Neural crest cell (in vitro differentiated cells): ENCODE measurements around the gene ENPP1. TPM values are rescaled to one million over a fixed set of nuclear protein-coding genes. Genes with fewer than 3 reads are reported as not detected.

ENCODE experiments used
- DNase-seq: peaks from one replicate; pipeline ENCODE4 v3.0.0; 2021; ENCODE audit warnings: low read depth, mixed read lengths, low spot score
- H3K27ac Mint-ChIP-seq: one replicate; pipeline ENCODE4 v1.8.0; 2021; ENCODE audit warnings: mild to moderate bottlenecking, mixed read lengths; ENCODE audit not compliant: unreplicated experiment
- H3K27me3 Mint-ChIP-seq: 2 replicates; pipeline ENCODE4 v1.8.0; 2021; ENCODE audit warnings: low read depth, mild to moderate bottlenecking, mixed read lengths
- H3K36me3 Mint-ChIP-seq: 2 replicates; pipeline ENCODE4 v1.8.0; 2021; ENCODE audit warnings: low read depth, mild to moderate bottlenecking, mixed read lengths
- H3K4me1 Mint-ChIP-seq: 2 replicates; pipeline ENCODE4 v1.8.0; 2021; ENCODE audit warnings: mixed read lengths
- H3K4me3 Mint-ChIP-seq: one replicate; pipeline ENCODE4 v1.8.0; 2021; ENCODE audit warnings: mild to moderate bottlenecking, mixed read lengths
- H3K9me3 Mint-ChIP-seq: 2 replicates; pipeline ENCODE4 v1.8.0; 2021; ENCODE audit warnings: mixed read lengths
- CTCF ChIP-seq: fragments of 200-600 bp; sonication (generic); conservative IDR thresholded peaks from 2 replicates; pipeline ENCODE4 v1.5.0; 2021; ENCODE audit warnings: antibody characterized with exemption, mild to moderate bottlenecking
- total RNA-seq: library from RNA; stranded (reverse); gene quantifications from 2 replicates; pipeline ENCODE4 v1.2.1, GENCODE V29; 2021

The ENPP1 gene
- total RNA-seq, 1 donor from 2014 or later, result 4.9 TPM

- peaks cover 1% of the 10 kb centered on the region for H3K36me3 Mint-ChIP-seq
These were observed 61.0 kb downstream of the ENPP1 start for GRCh38 chr6:131868836-131869235.

GRCh38 chr6:131875647-131876046 lies 67.8 kb downstream of the ENPP1 start:
- no peak for DNase-seq
- Mint-ChIP-seq H3K36me3 (no peaks in the 10 kb centered on the region), H3K4me3 (no peak overlapping the region), H3K9me3 (no peaks in the 10 kb centered on the region), H3K4me1 (no peaks in the 10 kb centered on the region), H3K27ac (no peak overlapping the region), H3K27me3 (no peaks in the 10 kb centered on the region)
- TF ChIP-seq CTCF, result no peak

More at GRCh38 chr6:131868836-131869235, 61.0 kb downstream of the ENPP1 start:
- Mint-ChIP-seq H3K27ac (no peak overlapping the region), H3K9me3 (no peaks in the 10 kb centered on the region), H3K4me3 (no peak overlapping the region), H3K4me1 (peaks cover 7% of the 10 kb centered on the region), H3K27me3 (no peaks in the 10 kb centered on the region)
- no peak for TF ChIP-seq CTCF
- no peak for DNase-seq

- H3K36me3 Mint-ChIP-seq, result no peaks in the 10 kb centered on the region
- no peak overlapping the region for H3K4me3 Mint-ChIP-seq
- TF ChIP-seq CTCF, result no peak
- no peaks in the 10 kb centered on the region for H3K4me1 Mint-ChIP-seq
- no peak for DNase-seq
- no peaks in the 10 kb centered on the region for H3K9me3 Mint-ChIP-seq
- no peaks in the 10 kb centered on the region for H3K27me3 Mint-ChIP-seq
- no peak overlapping the region for H3K27ac Mint-ChIP-seq
These were observed 68.7 kb downstream of the ENPP1 start for GRCh38 chr6:131876545-131876944.

GRCh38 chr6:131877999-131878789 lies 70.4 kb downstream of the ENPP1 start:
- no peaks in the 10 kb centered on the region for H3K27me3 Mint-ChIP-seq
- no peaks in the 10 kb centered on the region for H3K36me3 Mint-ChIP-seq
- H3K27ac Mint-ChIP-seq, result no peak overlapping the region
- no peak for DNase-seq
- H3K4me3 Mint-ChIP-seq, result no peak overlapping the region
- H3K4me1 Mint-ChIP-seq, result no peaks in the 10 kb centered on the region
- H3K9me3 Mint-ChIP-seq, result no peaks in the 10 kb centered on the region
- no peak for TF ChIP-seq CTCF

GRCh38 chr6:131883016-131883415 lies 75.2 kb downstream of the ENPP1 start:
- DNase-seq, result no peak
- Mint-ChIP-seq H3K36me3 (no peaks in the 10 kb centered on the region), H3K27me3 (no peaks in the 10 kb centered on the region), H3K27ac (no peak overlapping the region), H3K9me3 (no peaks in the 10 kb centered on the region), H3K4me1 (no peaks in the 10 kb centered on the region), H3K4me3 (no peak overlapping the region)
- TF ChIP-seq CTCF, result no peak
